Uterus (tissue), 4 donors: ENCODE results near the gene PYGM. TPM values are rescaled to one million over a fixed set of nuclear protein-coding genes. Genes with fewer than 3 reads are reported as not detected.

Experiments used
- DNase-seq, 2 donors: peaks; one replicate each; pipeline ENCODE4 v3.0.0-alpha.2; 2019 to 2020
- H3K27ac ChIP-seq, 2 donors: fragments of 200-600 bp; sonication (generic); 1 replicate in 1 of 2; 2 replicates in 1 of 2; pipeline ENCODE4 v1.5.1; 2016 to 2018
- H3K27me3 ChIP-seq, 2 donors: fragments of 200-600 bp; sonication (generic); one replicate each; pipeline ENCODE4 v1.5.1; 2018 to 2019; ENCODE audit warnings: control low read depth in 1 of 2
- H3K36me3 ChIP-seq, 2 donors: fragments of 200-600 bp; sonication (generic); one replicate each; pipeline ENCODE4 v1.5.1; 2019; ENCODE audit warnings: control low read depth in 1 of 2
- H3K4me1 ChIP-seq, 2 donors: fragments of 200-600 bp; sonication (generic); one replicate each; pipeline ENCODE4 v1.5.1; 2018 to 2019; ENCODE audit warnings: control low read depth in 1 of 2
- H3K4me3 ChIP-seq, 2 donors: fragments of 200-600 bp; sonication (generic); 1 replicate in 1 of 2; 2 replicates in 1 of 2; pipeline ENCODE4 v1.5.1; 2018 to 2019; ENCODE audit warnings: mild to moderate bottlenecking in 1 of 2
- H3K9me3 ChIP-seq, 2 donors: fragments of 200-600 bp; sonication (generic); one replicate each; pipeline ENCODE4 v1.5.1; 2019; ENCODE audit warnings: control low read depth in 1 of 2
- CTCF ChIP-seq, 4 experiments: fragments of 200-600 bp in 2 of 4; fragments of 450-650 bp in 2 of 4; sonication (generic) in 2 of 4; IDR thresholded peaks; one replicate each; pipeline ENCODE4 v1.5.1; 2016 to 2019; ENCODE audit warnings: antibody characterized with exemption in 4 of 4, mild to moderate bottlenecking in 2 of 4, moderate library complexity in 1 of 4
- POLR2A ChIP-seq, 2 donors: fragments of 450-650 bp; IDR thresholded peaks; one replicate each; pipeline ENCODE4 v1.6.1; 2016; ENCODE audit warnings: antibody characterized with exemption in 2 of 2, mild to moderate bottlenecking in 1 of 2, moderate library complexity in 1 of 2
- intact Hi-C: fragments of 100-400 bp; cut with DNase I; formaldehyde crosslinking; loops from one replicate; pipeline ENCODE4 v1.15.1; 2023; ENCODE audit warnings: low total_unique reads
- total RNA-seq, 4 donors: library from RNA; depleted of rRNA in 3 of 4; stranded (reverse); fragments of >200 nt in 3 of 4; gene quantifications; one replicate each; pipeline versions ENCODE4 v1.1.0 to v1.2.4, GENCODE V29; 2014 to 2023
- donor health status: DM: yes; HTN: yes; CAD: no.

Gene PYGM
- total RNA-seq, 4 donors from 2014 or later = 2.9 to 42.8 (median 11.4) TPM

GRCh38 chr11:64753019-64753379 is 6.8 kb downstream of the PYGM start:
- no peak overlapping the region for H3K27ac ChIP-seq
- intact Hi-C loops = no loop called here

GRCh38 chr11:64752175-64752970 is 7.4 kb downstream of the PYGM start:
- Histone ChIP-seq H3K4me3 (no peak overlapping the region), H3K27me3 (no peaks in the 10 kb centered on the region), H3K4me1 (no peaks in the 10 kb centered on the region), H3K36me3 (no peaks in the 10 kb centered on the region), H3K27ac (no peak overlapping the region), H3K9me3 (no peaks in the 10 kb centered on the region)
- intact Hi-C loops = no loop called here
- DNase-seq = no peak
- TF ChIP-seq POLR2A (IDR thresholded peaks at IDR 0.05) (no peak), CTCF (IDR thresholded peaks at IDR 0.05) (no peak)

More at GRCh38 chr11:64753019-64753379, 6.8 kb downstream of the PYGM start:
- TF ChIP-seq CTCF (IDR thresholded peaks at IDR 0.05) = no peak
- TF ChIP-seq POLR2A (IDR thresholded peaks at IDR 0.05) = no peak
- no peak for DNase-seq
- H3K27me3 ChIP-seq = no peaks in the 10 kb centered on the region
- H3K9me3 ChIP-seq = no peaks in the 10 kb centered on the region
- no peak overlapping the region for H3K4me3 ChIP-seq
- H3K4me1 ChIP-seq = no peaks in the 10 kb centered on the region
- no peaks in the 10 kb centered on the region for H3K36me3 ChIP-seq

GRCh38 chr11:64751580-64751979 is 8.2 kb downstream of the PYGM start:
- DNase-seq = no peak

GRCh38 chr11:64751136-64751535 is 8.6 kb downstream of the PYGM start:
- Histone ChIP-seq H3K9me3 (no peaks in the 10 kb centered on the region), H3K27me3 (no peaks in the 10 kb centered on the region), H3K36me3 (no peaks in the 10 kb centered on the region), H3K4me1 (no peaks in the 10 kb centered on the region), H3K27ac (no peak overlapping the region), H3K4me3 (no peak overlapping the region)
- intact Hi-C loops = no loop called here
- DNase-seq = no peak
- TF ChIP-seq POLR2A (IDR thresholded peaks at IDR 0.05) (no peak), CTCF (IDR thresholded peaks at IDR 0.05) (no peak)

More at GRCh38 chr11:64751580-64751979, 8.2 kb downstream of the PYGM start:
- TF ChIP-seq POLR2A (IDR thresholded peaks at IDR 0.05) (no peak), CTCF (IDR thresholded peaks at IDR 0.05) (no peak)
- intact Hi-C loops = no loop called here
- no peaks in the 10 kb centered on the region for H3K9me3 ChIP-seq
- H3K4me3 ChIP-seq = no peak overlapping the region
- H3K36me3 ChIP-seq = no peaks in the 10 kb centered on the region
- H3K4me1 ChIP-seq = no peaks in the 10 kb centered on the region
- no peak overlapping the region for H3K27ac ChIP-seq
- no peaks in the 10 kb centered on the region for H3K27me3 ChIP-seq

GRCh38 chr11:64750361-64751054 is 9.3 kb downstream of the PYGM start:
- TF ChIP-seq CTCF (IDR thresholded peaks at IDR 0.05) (no peak), POLR2A (IDR thresholded peaks at IDR 0.05) (no peak)
- Histone ChIP-seq H3K9me3 (no peaks in the 10 kb centered on the region), H3K36me3 (no peaks in the 10 kb centered on the region), H3K4me1 (no peaks in the 10 kb centered on the region), H3K4me3 (no peak overlapping the region), H3K27me3 (no peaks in the 10 kb centered on the region), H3K27ac (no peak overlapping the region)
- no peak for DNase-seq
- intact Hi-C loops = no loop called here
